ENCODE measurements around the gene C19orf44.

- TF ChIP-seq POLR2A (IDR thresholded peaks at IDR 0.05): no peak
- TF ChIP-seq, protein P1, sequence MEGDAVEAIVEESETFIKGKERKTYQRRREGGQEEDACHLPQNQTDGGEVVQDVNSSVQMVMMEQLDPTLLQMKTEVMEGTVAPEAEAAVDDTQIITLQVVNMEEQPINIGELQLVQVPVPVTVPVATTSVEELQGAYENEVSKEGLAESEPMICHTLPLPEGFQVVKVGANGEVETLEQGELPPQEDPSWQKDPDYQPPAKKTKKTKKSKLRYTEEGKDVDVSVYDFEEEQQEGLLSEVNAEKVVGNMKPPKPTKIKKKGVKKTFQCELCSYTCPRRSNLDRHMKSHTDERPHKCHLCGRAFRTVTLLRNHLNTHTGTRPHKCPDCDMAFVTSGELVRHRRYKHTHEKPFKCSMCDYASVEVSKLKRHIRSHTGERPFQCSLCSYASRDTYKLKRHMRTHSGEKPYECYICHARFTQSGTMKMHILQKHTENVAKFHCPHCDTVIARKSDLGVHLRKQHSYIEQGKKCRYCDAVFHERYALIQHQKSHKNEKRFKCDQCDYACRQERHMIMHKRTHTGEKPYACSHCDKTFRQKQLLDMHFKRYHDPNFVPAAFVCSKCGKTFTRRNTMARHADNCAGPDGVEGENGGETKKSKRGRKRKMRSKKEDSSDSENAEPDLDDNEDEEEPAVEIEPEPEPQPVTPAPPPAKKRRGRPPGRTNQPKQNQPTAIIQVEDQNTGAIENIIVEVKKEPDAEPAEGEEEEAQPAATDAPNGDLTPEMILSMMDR (IDR thresholded peaks at IDR 0.05): no peak
Measured at GRCh38 chr19:16454351-16454918, 41.8 kb upstream of the C19orf44 start.

Measured in body of pancreas (tissue), 4 donors.